ENCODE results near the gene NELL1. TPM values are rescaled to one million over a fixed set of nuclear protein-coding genes. Genes with fewer than 3 reads are reported as not detected.
"Not testable (repeated sequence)": the region's sequence is repeated elsewhere in the genome, so short reads cannot be mapped to it uniquely, and the experiment has no call there.

NELL1 gene
- total RNA-seq, 2 experiments from 2014 or later = not detected

DNA sequence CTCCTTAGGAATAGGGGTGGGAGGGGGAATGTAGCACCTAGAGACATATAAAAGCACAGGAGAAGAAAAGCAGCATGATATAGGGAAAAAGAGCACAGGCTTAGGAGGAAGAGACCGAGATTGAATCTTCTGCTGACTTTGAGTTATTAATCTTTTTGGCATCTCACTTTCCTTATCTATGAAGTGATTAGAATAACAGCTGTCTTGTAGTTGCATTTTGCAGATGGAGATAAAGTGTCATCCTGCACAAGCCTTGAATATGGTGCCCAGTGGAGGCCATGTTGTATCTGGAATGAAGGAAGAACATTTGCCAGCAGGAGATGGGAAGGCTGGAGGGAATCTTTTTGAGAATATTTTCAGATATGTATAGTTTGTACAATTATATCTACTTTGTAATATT lies 594.7 kb downstream of the NELL1 start:
- Mint-ChIP-seq H3K36me3 (ENCODE audit: low read depth) (no peaks in the 10 kb centered on the region), H3K4me3 (no peak overlapping the region), H3K27me3 (no peaks in the 10 kb centered on the region), H3K27ac (no peak overlapping the region), H3K4me1 (ENCODE audit: low read depth) (no peaks in the 10 kb centered on the region), H3K9me3 (no peaks in the 10 kb centered on the region)
- Histone ChIP-seq H3K9me3 (ENCODE audit: control insufficient read depth in 1 of 2, insufficient read depth in 1 of 2, low read length in 2 of 2) (no peaks in the 10 kb centered on the region), H3K4me1 (ENCODE audit: insufficient read depth, low read length) (no peaks in the 10 kb centered on the region), H3K27ac (ENCODE audit: low read depth in 1 of 2, low read length in 2 of 2) (no peak overlapping the region), H3K27me3 (ENCODE audit: control insufficient read depth in 1 of 2, insufficient read depth in 2 of 2, low read length in 2 of 2) (no peaks in the 10 kb centered on the region), H3K36me3 (ENCODE audit: insufficient read depth, low read length) (no peaks in the 10 kb centered on the region), H3K4me3 (ENCODE audit: low read length) (no peak overlapping the region)
- ChIA-PET POLR2A (no interaction called here), CTCF (no interaction called here)
- TF ChIP-seq, protein P1, sequence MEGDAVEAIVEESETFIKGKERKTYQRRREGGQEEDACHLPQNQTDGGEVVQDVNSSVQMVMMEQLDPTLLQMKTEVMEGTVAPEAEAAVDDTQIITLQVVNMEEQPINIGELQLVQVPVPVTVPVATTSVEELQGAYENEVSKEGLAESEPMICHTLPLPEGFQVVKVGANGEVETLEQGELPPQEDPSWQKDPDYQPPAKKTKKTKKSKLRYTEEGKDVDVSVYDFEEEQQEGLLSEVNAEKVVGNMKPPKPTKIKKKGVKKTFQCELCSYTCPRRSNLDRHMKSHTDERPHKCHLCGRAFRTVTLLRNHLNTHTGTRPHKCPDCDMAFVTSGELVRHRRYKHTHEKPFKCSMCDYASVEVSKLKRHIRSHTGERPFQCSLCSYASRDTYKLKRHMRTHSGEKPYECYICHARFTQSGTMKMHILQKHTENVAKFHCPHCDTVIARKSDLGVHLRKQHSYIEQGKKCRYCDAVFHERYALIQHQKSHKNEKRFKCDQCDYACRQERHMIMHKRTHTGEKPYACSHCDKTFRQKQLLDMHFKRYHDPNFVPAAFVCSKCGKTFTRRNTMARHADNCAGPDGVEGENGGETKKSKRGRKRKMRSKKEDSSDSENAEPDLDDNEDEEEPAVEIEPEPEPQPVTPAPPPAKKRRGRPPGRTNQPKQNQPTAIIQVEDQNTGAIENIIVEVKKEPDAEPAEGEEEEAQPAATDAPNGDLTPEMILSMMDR (IDR thresholded peaks at IDR 0.05) = no peak
- ATAC-seq (ENCODE audit: poor library complexity) (no peak), DNase-seq (no peak)
- intact Hi-C loops (cut with DNase I, micrococcal nuclease) = no loop called here

DNA sequence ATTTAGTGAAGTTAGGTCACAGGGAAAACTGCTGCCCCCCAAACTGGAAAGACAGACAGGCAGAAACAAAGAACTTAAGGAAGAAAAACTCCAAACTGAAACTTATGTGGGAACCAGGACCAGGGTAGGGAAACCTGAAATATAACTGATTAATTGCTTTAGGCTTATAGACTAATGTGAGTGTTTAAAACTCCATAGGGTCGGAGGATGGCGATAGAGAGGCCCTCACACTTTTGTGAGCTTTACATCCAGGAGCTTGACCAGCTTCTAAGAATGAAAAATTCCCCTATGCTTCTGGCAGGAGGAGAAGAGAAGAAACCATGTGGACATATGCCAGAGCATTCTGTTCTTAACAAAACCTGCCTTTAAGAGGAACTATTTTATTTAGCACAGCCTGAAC lies 598.6 kb downstream of the NELL1 start:
- ATAC-seq (ENCODE audit: poor library complexity) (no peak), DNase-seq (no peak)
- intact Hi-C loops (cut with DNase I, micrococcal nuclease) = no loop called here
- Histone ChIP-seq H3K4me1 (ENCODE audit: insufficient read depth, low read length) (no peaks in the 10 kb centered on the region), H3K4me3 (ENCODE audit: low read length) (no peak overlapping the region), H3K36me3 (ENCODE audit: insufficient read depth, low read length) (no peaks in the 10 kb centered on the region), H3K9me3 (ENCODE audit: control insufficient read depth in 1 of 2, insufficient read depth in 1 of 2, low read length in 2 of 2) (peaks cover 0 to 7% of the 10 kb centered on the region in 2 experiments), H3K27me3 (ENCODE audit: control insufficient read depth in 1 of 2, insufficient read depth in 2 of 2, low read length in 2 of 2) (no peaks in the 10 kb centered on the region), H3K27ac (ENCODE audit: low read depth in 1 of 2, low read length in 2 of 2) (no peak overlapping the region)
- ChIA-PET CTCF (no interaction called here), POLR2A (no interaction called here)
- Mint-ChIP-seq H3K36me3 (ENCODE audit: low read depth) (no peaks in the 10 kb centered on the region), H3K9me3 (peaks cover 5% of the 10 kb centered on the region), H3K27me3 (no peaks in the 10 kb centered on the region), H3K27ac (no peak overlapping the region), H3K4me3 (no peak overlapping the region), H3K4me1 (ENCODE audit: low read depth) (no peaks in the 10 kb centered on the region)
- TF ChIP-seq, protein P1 (IDR thresholded peaks at IDR 0.05) = no peak

DNA sequence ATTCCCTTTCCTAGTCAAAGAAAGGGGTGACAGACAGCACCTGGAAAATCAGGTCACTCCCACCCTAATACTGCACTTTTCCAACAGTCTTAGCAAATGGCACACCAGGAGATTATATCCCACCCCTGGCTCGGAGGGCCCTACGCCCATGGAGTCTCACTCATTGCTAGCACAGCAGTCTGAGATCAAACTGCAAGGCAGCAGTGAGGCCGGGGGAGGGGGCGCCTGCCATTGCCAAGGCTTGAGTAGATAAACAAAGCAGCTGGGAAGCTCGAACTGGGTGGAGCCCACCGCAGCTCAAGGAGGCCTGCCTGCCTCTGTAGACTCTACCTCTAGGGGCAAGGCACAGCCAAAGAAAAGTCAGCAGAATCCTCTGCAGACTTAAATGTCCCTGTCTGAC lies 602.8 kb downstream of the NELL1 start:
- ATAC-seq (ENCODE audit: poor library complexity); POLR2A ChIA-PET; CTCF ChIA-PET; H3K27me3 Mint-ChIP-seq; H3K27ac ChIP-seq (ENCODE audit: low read depth in 1 of 2, low read length in 2 of 2); intact Hi-C loops (cut with DNase I, micrococcal nuclease); H3K4me1 ChIP-seq (ENCODE audit: insufficient read depth, low read length); DNase-seq; H3K4me1 Mint-ChIP-seq (ENCODE audit: low read depth); H3K9me3 ChIP-seq (ENCODE audit: control insufficient read depth in 1 of 2, insufficient read depth in 1 of 2, low read length in 2 of 2); H3K27ac Mint-ChIP-seq; H3K36me3 ChIP-seq (ENCODE audit: insufficient read depth, low read length); H3K4me3 Mint-ChIP-seq; H3K4me3 ChIP-seq (ENCODE audit: low read length); H3K36me3 Mint-ChIP-seq (ENCODE audit: low read depth); H3K27me3 ChIP-seq (ENCODE audit: control insufficient read depth in 1 of 2, insufficient read depth in 2 of 2, low read length in 2 of 2): not testable (repeated sequence)
- H3K9me3 Mint-ChIP-seq = peaks cover 11% of the 10 kb centered on the region

DNA sequence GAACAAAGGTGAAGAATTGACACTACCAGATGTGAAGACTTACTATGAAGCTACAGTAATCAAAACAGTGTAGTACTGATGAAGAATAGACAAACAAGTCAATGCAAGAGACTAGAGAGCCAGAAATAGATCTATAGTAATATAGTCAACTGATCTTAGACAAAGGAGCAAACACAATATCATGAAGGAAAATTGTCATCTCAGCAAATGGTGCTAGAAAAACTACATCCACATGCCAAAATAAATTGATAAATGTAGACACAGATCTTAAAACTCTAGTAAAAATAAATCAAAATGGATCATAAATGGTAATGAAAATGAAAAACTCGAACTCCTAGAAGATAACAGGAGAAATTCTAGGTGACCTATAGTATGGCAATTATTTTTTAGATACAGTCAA lies 609.5 kb downstream of the NELL1 start:
- TF ChIP-seq, protein P1 (IDR thresholded peaks at IDR 0.05) = no peak
- Histone ChIP-seq H3K4me3 (ENCODE audit: low read length) (no peak overlapping the region), H3K36me3 (ENCODE audit: insufficient read depth, low read length) (no peaks in the 10 kb centered on the region), H3K27ac (ENCODE audit: low read depth in 1 of 2, low read length in 2 of 2) (no peak overlapping the region), H3K27me3 (ENCODE audit: control insufficient read depth in 1 of 2, insufficient read depth in 2 of 2, low read length in 2 of 2) (no peaks in the 10 kb centered on the region), H3K9me3 (ENCODE audit: control insufficient read depth in 1 of 2, insufficient read depth in 1 of 2, low read length in 2 of 2) (no peaks in the 10 kb centered on the region), H3K4me1 (ENCODE audit: insufficient read depth, low read length) (no peaks in the 10 kb centered on the region)
- intact Hi-C loops (cut with DNase I, micrococcal nuclease) = no loop called here
- ChIA-PET POLR2A (no interaction called here), CTCF (no interaction called here)
- DNase-seq (no peak), ATAC-seq (ENCODE audit: poor library complexity) (no peak)
- Mint-ChIP-seq H3K4me1 (ENCODE audit: low read depth) (no peaks in the 10 kb centered on the region), H3K27ac (no peak overlapping the region), H3K4me3 (no peak overlapping the region), H3K36me3 (ENCODE audit: low read depth) (no peaks in the 10 kb centered on the region), H3K9me3 (peaks cover 20% of the 10 kb centered on the region), H3K27me3 (no peaks in the 10 kb centered on the region)
